Measurements from ENCODE around the gene NRIP2.

NRIP2 gene

GRCh38 chr12:2834581-2835491 lies at the start of gene NRIP2:
TSS of gene NRIP2 (minus strand) at chr12:2835035. CDS start at chr12:2834983, 52 bp downstream.
- Histone ChIP-seq H3K4me1 (peaks cover 0 to 34% (median 25%) of the 10 kb centered on the region in 4 donors), H3K27me3 (no peaks in the 10 kb centered on the region), H3K9me3 (no peaks in the 10 kb centered on the region), H3K4me3 (peak within 1 kb of the TSS; percentile 38 to 51), H3K27ac (peak within 1 kb of the TSS; percentile 25 to 64), H3K36me3 (peaks cover 0 to 11% (median 0%) of the 10 kb centered on the region in 3 donors)
- intact Hi-C loops (cut with DNase I; ENCODE audit: low total_unique reads), result no loop called here
- TF ChIP-seq, protein P1, sequence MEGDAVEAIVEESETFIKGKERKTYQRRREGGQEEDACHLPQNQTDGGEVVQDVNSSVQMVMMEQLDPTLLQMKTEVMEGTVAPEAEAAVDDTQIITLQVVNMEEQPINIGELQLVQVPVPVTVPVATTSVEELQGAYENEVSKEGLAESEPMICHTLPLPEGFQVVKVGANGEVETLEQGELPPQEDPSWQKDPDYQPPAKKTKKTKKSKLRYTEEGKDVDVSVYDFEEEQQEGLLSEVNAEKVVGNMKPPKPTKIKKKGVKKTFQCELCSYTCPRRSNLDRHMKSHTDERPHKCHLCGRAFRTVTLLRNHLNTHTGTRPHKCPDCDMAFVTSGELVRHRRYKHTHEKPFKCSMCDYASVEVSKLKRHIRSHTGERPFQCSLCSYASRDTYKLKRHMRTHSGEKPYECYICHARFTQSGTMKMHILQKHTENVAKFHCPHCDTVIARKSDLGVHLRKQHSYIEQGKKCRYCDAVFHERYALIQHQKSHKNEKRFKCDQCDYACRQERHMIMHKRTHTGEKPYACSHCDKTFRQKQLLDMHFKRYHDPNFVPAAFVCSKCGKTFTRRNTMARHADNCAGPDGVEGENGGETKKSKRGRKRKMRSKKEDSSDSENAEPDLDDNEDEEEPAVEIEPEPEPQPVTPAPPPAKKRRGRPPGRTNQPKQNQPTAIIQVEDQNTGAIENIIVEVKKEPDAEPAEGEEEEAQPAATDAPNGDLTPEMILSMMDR (IDR thresholded peaks at IDR 0.05), result peak in 1 of 2 experiments; percentile 16
- no peak for DNase-seq

DNA sequence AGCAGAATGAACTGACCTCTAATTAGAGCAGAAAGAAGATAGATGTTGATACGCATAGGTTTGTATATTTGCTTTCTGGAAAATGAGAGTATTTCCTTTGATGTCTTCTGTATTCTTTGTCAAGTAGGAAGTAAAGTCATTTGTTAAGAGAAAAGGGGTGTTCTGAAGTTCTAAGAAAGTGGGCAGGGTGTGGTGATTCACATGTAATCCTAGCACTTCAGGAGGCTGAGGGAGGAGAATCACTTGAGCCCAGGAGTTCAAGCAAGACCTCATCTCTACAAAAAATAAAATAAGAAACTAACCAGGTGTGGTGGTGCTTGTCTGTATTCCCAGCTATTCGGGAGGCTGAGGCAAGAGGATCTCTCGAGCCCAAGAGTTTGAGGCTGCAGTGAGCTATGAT lies 45.0 kb upstream of the NRIP2 start:
- Histone ChIP-seq H3K36me3 (no peaks in the 10 kb centered on the region), H3K27me3 (no peaks in the 10 kb centered on the region), H3K9me3 (no peaks in the 10 kb centered on the region), H3K4me1 (peaks cover 0 to 19% (median 14%) of the 10 kb centered on the region in 4 donors), H3K4me3 (no peak overlapping the region), H3K27ac (no peak overlapping the region)
- no peak for DNase-seq
- intact Hi-C loops (cut with DNase I; ENCODE audit: low total_unique reads), result loop anchor here (10.0 kb wide), 1 partner anchor 55 kb away; no protein-coding TSS in a partner anchor
- TF ChIP-seq, protein P1 (IDR thresholded peaks at IDR 0.05), result no peak

DNA sequence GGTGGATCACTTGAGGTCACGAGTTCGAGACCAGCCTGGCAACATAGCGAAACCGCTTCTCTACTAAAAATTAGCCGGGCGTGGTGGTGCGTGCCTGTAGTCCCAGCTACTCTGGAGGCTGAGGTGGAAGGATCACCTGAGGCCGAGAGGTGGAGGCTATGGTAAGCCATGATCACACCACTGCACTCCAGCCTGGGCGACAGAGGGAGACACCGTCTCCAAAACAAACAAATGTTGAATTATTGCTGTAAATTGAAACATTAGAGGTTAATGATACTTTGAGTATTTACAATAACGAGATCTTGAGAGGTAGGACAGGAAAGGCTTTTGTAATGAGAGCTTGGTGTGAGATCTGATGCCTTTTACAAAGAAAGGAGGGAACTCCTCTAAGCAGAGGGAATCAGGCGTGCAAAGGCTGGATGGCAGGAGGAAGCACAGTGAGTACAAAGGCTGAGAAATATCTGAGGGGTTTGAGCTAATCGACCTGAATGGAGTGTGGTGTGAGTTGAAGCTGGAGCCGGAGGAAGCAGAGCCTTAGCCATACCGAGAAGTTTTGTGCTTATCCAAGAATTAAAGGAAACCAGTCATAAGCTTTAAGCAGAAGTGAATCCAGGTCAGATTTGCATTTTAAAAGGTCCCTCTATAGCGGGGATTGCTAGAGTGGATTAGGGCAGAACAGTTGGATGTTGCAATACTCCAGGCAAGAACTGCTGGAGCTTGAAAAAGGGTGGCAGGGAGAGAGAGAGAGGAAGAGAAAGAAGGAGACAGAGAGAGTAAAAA lies 43.3 kb upstream of the NRIP2 start:
- Histone ChIP-seq H3K4me3 (peak overlapping the region; percentile 84 to 90), H3K27me3 (no peaks in the 10 kb centered on the region), H3K9me3 (no peaks in the 10 kb centered on the region), H3K4me1 (peaks cover 0 to 19% (median 14%) of the 10 kb centered on the region in 4 donors), H3K27ac (peak overlapping the region; percentile 90 to 92), H3K36me3 (no peaks in the 10 kb centered on the region)
- intact Hi-C loops (cut with DNase I; ENCODE audit: low total_unique reads), result loop anchor here (2.0 kb wide), 1 partner anchor 13 kb away; the partner anchor contains the start of gene TULP3
- DNase-seq, result peak in 1 of 2 donors; percentile 60
- TF ChIP-seq, protein P1 (IDR thresholded peaks at IDR 0.05), result no peak

GRCh38 chr12:2877047-2877952 lies 42.5 kb upstream of the NRIP2 start, which contains the start of the genes FOXM1 and RHNO1:
TSS of gene FOXM1 (minus strand) at chr12:2877174. CDS start at chr12:2874478, 2,696 bp downstream.
TSS of gene RHNO1 (plus strand) at chr12:2877223. CDS start at chr12:2885367, 8,144 bp downstream.
- DNase-seq, result peak; percentile 87 to 94
- Histone ChIP-seq H3K27me3 (no peaks in the 10 kb centered on the region), H3K9me3 (no peaks in the 10 kb centered on the region), H3K27ac (peak within 1 kb of the TSS; percentile 90 to 92), H3K36me3 (no peaks in the 10 kb centered on the region), H3K4me3 (peak within 1 kb of the TSS; percentile 84 to 90), H3K4me1 (peaks cover 0 to 19% (median 14%) of the 10 kb centered on the region in 4 donors)
- TF ChIP-seq, protein P1 (IDR thresholded peaks at IDR 0.05), result no peak
- intact Hi-C loops (cut with DNase I; ENCODE audit: low total_unique reads), result loop anchor here (2.0 kb wide), 1 partner anchor 14 kb away; the partner anchor contains the start of gene TULP3

Measured in tibial artery (tissue), 4 donors.